Measurements from ENCODE around the gene PIP5K1C.

Gene PIP5K1C

GRCh38 chr19:3606690-3607289 lies 93.5 kb downstream of the PIP5K1C start, which contains the start of gene TBXA2R:
Gene TBXA2R, minus strand, starts transcription at chr19:3606875. Its CDS starts 6,241 bp downstream, at chr19:3600634.
- no peak for DNase-seq (ENCODE audit: low read depth, low spot score)
- H3K4me3 ChIP-seq (ENCODE audit: low read length) = no peak within 1 kb of the TSS

- DNase-seq (ENCODE audit: low read depth, low spot score) = no peak
- H3K4me3 ChIP-seq (ENCODE audit: low read length) = no peak overlapping the region
These were observed 94.0 kb downstream of the PIP5K1C start for GRCh38 chr19:3606174-3606689.

- H3K4me3 ChIP-seq (ENCODE audit: low read length) = no peak overlapping the region
- no peak for DNase-seq (ENCODE audit: low read depth, low spot score)
These were observed 94.5 kb downstream of the PIP5K1C start for GRCh38 chr19:3605770-3606169.

GRCh38 chr19:3605361-3605760 lies 94.9 kb downstream of the PIP5K1C start:
- no peak overlapping the region for H3K4me3 ChIP-seq (ENCODE audit: low read length)

GRCh38 chr19:3604987-3605343 lies 95.3 kb downstream of the PIP5K1C start:
- no peak overlapping the region for H3K4me3 ChIP-seq (ENCODE audit: low read length)
- no peak for DNase-seq (ENCODE audit: low read depth, low spot score)

More at GRCh38 chr19:3605361-3605760, 94.9 kb downstream of the PIP5K1C start:
- DNase-seq (ENCODE audit: low read depth, low spot score) = no peak

GRCh38 chr19:3604227-3604986 lies 95.9 kb downstream of the PIP5K1C start:
- DNase-seq (ENCODE audit: low read depth, low spot score) = no peak
- no peak overlapping the region for H3K4me3 ChIP-seq (ENCODE audit: low read length)

GRCh38 chr19:3603121-3603811 lies 97.0 kb downstream of the PIP5K1C start:
- DNase-seq (ENCODE audit: low read depth, low spot score) = no peak
- H3K4me3 ChIP-seq (ENCODE audit: low read length) = no peak overlapping the region

- DNase-seq (ENCODE audit: low read depth, low spot score) = no peak
- no peak overlapping the region for H3K4me3 ChIP-seq (ENCODE audit: low read length)
These were observed 99.2 kb downstream of the PIP5K1C start for GRCh38 chr19:3601021-3601420.

GRCh38 chr19:3599776-3600187 lies 100.5 kb downstream of the PIP5K1C start:
- DNase-seq (ENCODE audit: low read depth, low spot score) = no peak
- no peak overlapping the region for H3K4me3 ChIP-seq (ENCODE audit: low read length)

GRCh38 chr19:3595521-3596061 lies 104.7 kb downstream of the PIP5K1C start:
- no peak overlapping the region for H3K4me3 ChIP-seq (ENCODE audit: low read length)
- no peak for DNase-seq (ENCODE audit: low read depth, low spot score)

GRCh38 chr19:3593156-3593555 lies 107.1 kb downstream of the PIP5K1C start:
- no peak for DNase-seq (ENCODE audit: low read depth, low spot score)
- H3K4me3 ChIP-seq (ENCODE audit: low read length) = no peak overlapping the region

- H3K4me3 ChIP-seq (ENCODE audit: low read length) = no peak overlapping the region
- no peak for DNase-seq (ENCODE audit: low read depth, low spot score)
These were observed 108.2 kb downstream of the PIP5K1C start for GRCh38 chr19:3591876-3592613.

- no peak for DNase-seq (ENCODE audit: low read depth, low spot score)
- no peak overlapping the region for H3K4me3 ChIP-seq (ENCODE audit: low read length)
These were observed 109.1 kb downstream of the PIP5K1C start for GRCh38 chr19:3590991-3591659.

- no peak for DNase-seq (ENCODE audit: low read depth, low spot score)
- no peak overlapping the region for H3K4me3 ChIP-seq (ENCODE audit: low read length)
These were observed 110.3 kb downstream of the PIP5K1C start for GRCh38 chr19:3589949-3590348.

- no peak overlapping the region for H3K4me3 ChIP-seq (ENCODE audit: low read length)
- no peak for DNase-seq (ENCODE audit: low read depth, low spot score)
These were observed 110.8 kb downstream of the PIP5K1C start for GRCh38 chr19:3589439-3589838.

GRCh38 chr19:3586707-3587346 lies 113.4 kb downstream of the PIP5K1C start:
- no peak for DNase-seq (ENCODE audit: low read depth, low spot score)
- no peak overlapping the region for H3K4me3 ChIP-seq (ENCODE audit: low read length)

GRCh38 chr19:3586127-3586626 lies 114.1 kb downstream of the PIP5K1C start:
- H3K4me3 ChIP-seq (ENCODE audit: low read length) = peak overlapping the region; percentile 32

More at GRCh38 chr19:3586127-3586626, 114.1 kb downstream of the PIP5K1C start:
- DNase-seq (ENCODE audit: low read depth, low spot score) = no peak

Measured in Jurkat, Clone E6-1 (cell line).